Measurements from ENCODE around the gene FKBP8. TPM values are rescaled to one million over a fixed set of nuclear protein-coding genes. Genes with fewer than 3 reads are reported as not detected.

The FKBP8 gene
- total RNA-seq, 4 donors from 2014 or later, result 238 to 394 (median 314) TPM

- intact Hi-C loops (cut with DNase I), result no loop called here
- H3K4me1 ChIP-seq, result peaks cover 10 to 13% of the 10 kb centered on the region in 2 donors
- H3K9me3 ChIP-seq, result no peaks in the 10 kb centered on the region
- H3K36me3 ChIP-seq, result no peaks in the 10 kb centered on the region
- H3K27me3 ChIP-seq, result no peaks in the 10 kb centered on the region
- TF ChIP-seq CTCF (IDR thresholded peaks at IDR 0.05), result peak in 2 of 6 experiments; percentile 11
- peak in 1 of 2 donors; percentile 17 for TF ChIP-seq POLR2A (IDR thresholded peaks at IDR 0.05)
- H3K4me3 ChIP-seq (replicated peaks in 1 of 3), result peak overlapping the region in 2 of 3 donors; percentile 97 to 99
- 3% methylated on average over 26 of the region's 51 CpGs for WGBS, 2 donors
- DNase-seq, result peak; percentile 100
- H3K27ac ChIP-seq, result peak overlapping the region in 1 of 3 donors; percentile 93
Observed at GRCh38 chr19:18522124-18522861, 21.1 kb downstream of the FKBP8 start.

- intact Hi-C loops (cut with DNase I), result no loop called here
- Histone ChIP-seq H3K4me1 (peaks cover 10 to 17% of the 10 kb centered on the region in 2 donors), H3K27me3 (no peaks in the 10 kb centered on the region), H3K36me3 (no peaks in the 10 kb centered on the region), H3K27ac (peak within 1 kb of the TSS; percentile 90 to 93 (median 90)), H3K9me3 (no peaks in the 10 kb centered on the region), H3K4me3 (replicated peaks in 1 of 3) (peak within 1 kb of the TSS; percentile 35 to 99 (median 97))
- TF ChIP-seq CTCF (IDR thresholded peaks at IDR 0.05) (no peak), POLR2A (IDR thresholded peaks at IDR 0.05) (peak; percentile 84 to 87)
- no peak for DNase-seq
- WGBS, 2 donors, result 1% methylated on average over 16 of the region's 52 CpGs; no CpG with 5 or more reads in 1 of the 2 donors
Observed at GRCh38 chr19:18521692-18522123, 21.7 kb downstream of the FKBP8 start, which contains the start of gene ELL. TSS of gene ELL (minus strand) at chr19:18522070. CDS start at chr19:18522055, 15 bp downstream.

GRCh38 chr19:18520848-18521691, 22.3 kb downstream of the FKBP8 start:
- Histone ChIP-seq H3K27ac (peak overlapping the region; percentile 90 to 93 (median 90)), H3K27me3 (no peaks in the 10 kb centered on the region), H3K36me3 (no peaks in the 10 kb centered on the region), H3K4me3 (replicated peaks in 1 of 3) (peak overlapping the region; percentile 35 to 99 (median 97)), H3K4me1 (peaks cover 10 to 23% of the 10 kb centered on the region in 2 donors), H3K9me3 (no peaks in the 10 kb centered on the region)
- WGBS, 2 donors, result 1 to 3% methylated on average over 7 to 8 of the region's 41 CpGs
- intact Hi-C loops (cut with DNase I), result no loop called here
- TF ChIP-seq CTCF (IDR thresholded peaks at IDR 0.05), result peak in 1 of 6 experiments; percentile 13
- TF ChIP-seq POLR2A (IDR thresholded peaks at IDR 0.05), result no peak
- peak; percentile 20 to 40 for DNase-seq

- Histone ChIP-seq H3K4me1 (peaks cover 15 to 31% of the 10 kb centered on the region in 2 donors), H3K27ac (peak overlapping the region; percentile 90 to 93 (median 90)), H3K4me3 (replicated peaks in 1 of 3) (peak overlapping the region; percentile 35 to 99 (median 97)), H3K27me3 (no peaks in the 10 kb centered on the region), H3K36me3 (no peaks in the 10 kb centered on the region), H3K9me3 (no peaks in the 10 kb centered on the region)
- intact Hi-C loops (cut with DNase I), result loop anchor here (10.0 kb wide), 1 partner anchor 55 kb away; no protein-coding TSS in a partner anchor
- peak; percentile 83 to 84 for DNase-seq
- 14 to 16% methylated on average over 21 to 22 of the region's 22 CpGs for WGBS, 2 donors
- peak in 1 of 2 donors; percentile 24 for TF ChIP-seq POLR2A (IDR thresholded peaks at IDR 0.05)
- TF ChIP-seq CTCF (IDR thresholded peaks at IDR 0.05), result peak in 5 of 6 experiments; percentile 24 to 89 (median 71)
Observed at GRCh38 chr19:18519962-18520847, 23.2 kb downstream of the FKBP8 start.

Measured in thyroid gland (tissue), 4 donors.